ENCODE data around the gene IL5. TPM values are rescaled to one million over a fixed set of nuclear protein-coding genes. Genes with fewer than 3 reads are reported as not detected.
"Not testable (repeated sequence)": the region's sequence is repeated elsewhere in the genome, so short reads cannot be mapped to it uniquely, and the experiment has no call there.

The IL5 gene
- total RNA-seq, 4 donors from 2014 or later = not detected

GRCh38 chr5:132526974-132527564, 16.3 kb downstream of the IL5 start:
- in situ Hi-C loops (cut with MboI; ENCODE audit: low pct_ligation_motif_present in 1 of 4, low pct_unique_long_range_greater_than_20kb in 1 of 4, low sequenced_read_pairs in 3 of 4) (loop anchor here in 1 of 4 donors (25.0 kb wide), 1 partner anchor 265 kb away; the partner anchor contains the start of gene PDLIM4), intact Hi-C loops (cut with DNase I; ENCODE audit: low total_unique reads) (no loop called here)
- H3K4me3 ChIP-seq = no peak overlapping the region

GRCh38 chr5:132526290-132526973, 16.9 kb downstream of the IL5 start:
- intact Hi-C loops (cut with DNase I; ENCODE audit: low total_unique reads) = no loop called here
- no peak overlapping the region for H3K4me3 ChIP-seq

More at GRCh38 chr5:132526974-132527564, 16.3 kb downstream of the IL5 start:
- TF ChIP-seq POLR2A (IDR thresholded peaks at IDR 0.05) (no peak), CTCF (IDR thresholded peaks at IDR 0.05) (peak in 1 of 5 experiments; percentile 6)
- 64 to 100% methylated on average over 3 to 8 of the region's 8 CpGs for WGBS, 2 donors (ENCODE audit: low coverage in 1 of 2)
- Histone ChIP-seq H3K9me3 (no peaks in the 10 kb centered on the region), H3K27ac (no peak overlapping the region), H3K27me3 (no peaks in the 10 kb centered on the region), H3K36me3 (no peaks in the 10 kb centered on the region), H3K4me1 (peaks cover 0 to 7% (median 0%) of the 10 kb centered on the region in 4 donors)
- DNase-seq = no peak

GRCh38 chr5:132525299-132525724, 18.0 kb downstream of the IL5 start:
- H3K9me3 ChIP-seq = peaks cover 0 to 5% of the 10 kb centered on the region in 2 donors
- no peak overlapping the region for H3K27ac ChIP-seq
- H3K4me1 ChIP-seq = peaks cover 0 to 7% (median 0%) of the 10 kb centered on the region in 4 donors
- intact Hi-C loops (cut with DNase I; ENCODE audit: low total_unique reads) = no loop called here
- DNase-seq = no peak
- in situ Hi-C loops (cut with MboI; ENCODE audit: low pct_ligation_motif_present in 1 of 4, low pct_unique_long_range_greater_than_20kb in 1 of 4, low sequenced_read_pairs in 3 of 4) = loop anchor here in 1 of 4 donors (25.0 kb wide), 1 partner anchor 263 kb away; the partner anchor contains the start of gene PDLIM4
- no peak overlapping the region for H3K4me3 ChIP-seq
- TF ChIP-seq CTCF (IDR thresholded peaks at IDR 0.05) (no peak), POLR2AphosphoS5 (IDR thresholded peaks at IDR 0.05) (no peak), EP300 (IDR thresholded peaks at IDR 0.05; ENCODE audit: low read depth) (no peak), POLR2A (IDR thresholded peaks at IDR 0.05) (no peak)
- H3K36me3 ChIP-seq = no peaks in the 10 kb centered on the region
- H3K27me3 ChIP-seq = no peaks in the 10 kb centered on the region

More at GRCh38 chr5:132526290-132526973, 16.9 kb downstream of the IL5 start:
- DNase-seq = peak; percentile 17
- H3K27ac ChIP-seq = no peak overlapping the region
- no peaks in the 10 kb centered on the region for H3K27me3 ChIP-seq
- no peaks in the 10 kb centered on the region for H3K36me3 ChIP-seq
- no peak for TF ChIP-seq POLR2A (IDR thresholded peaks at IDR 0.05)
- no peak for TF ChIP-seq EP300 (IDR thresholded peaks at IDR 0.05; ENCODE audit: low read depth)
- peak; percentile 83 to 91 (median 88) for TF ChIP-seq CTCF (IDR thresholded peaks at IDR 0.05)
- in situ Hi-C loops (cut with MboI; ENCODE audit: low pct_ligation_motif_present in 1 of 4, low pct_unique_long_range_greater_than_20kb in 1 of 4, low sequenced_read_pairs in 3 of 4) = loop anchor here in 1 of 4 donors (25.0 kb wide), 1 partner anchor 264 kb away; the partner anchor contains the start of gene PDLIM4
- peaks cover 0 to 7% (median 0%) of the 10 kb centered on the region in 4 donors for H3K4me1 ChIP-seq
- WGBS, 2 donors (ENCODE audit: low coverage in 1 of 2) = 41% methylated on average over 11 of the region's 11 CpGs; no CpG with 5 or more reads in 1 of the 2 donors
- H3K9me3 ChIP-seq = peaks cover 0 to 2% of the 10 kb centered on the region in 2 donors

- H3K4me1 ChIP-seq; H3K27ac ChIP-seq; H3K27me3 ChIP-seq; H3K9me3 ChIP-seq; DNase-seq; H3K4me3 ChIP-seq; intact Hi-C loops (cut with DNase I; ENCODE audit: low total_unique reads); H3K36me3 ChIP-seq: not testable (repeated sequence)
- 50 to 85% methylated on average over 1 to 5 of the region's 5 CpGs for WGBS, 2 donors (ENCODE audit: low coverage in 1 of 2)
- in situ Hi-C loops (cut with MboI; ENCODE audit: low pct_ligation_motif_present in 1 of 4, low pct_unique_long_range_greater_than_20kb in 1 of 4, low sequenced_read_pairs in 3 of 4) = loop anchor here in 1 of 4 donors (25.0 kb wide), 1 partner anchor 263 kb away; the partner anchor contains the start of gene PDLIM4
Measured at GRCh38 chr5:132524877-132525276, 18.4 kb downstream of the IL5 start.

- 86% methylated on average over 1 of the region's 1 CpG; no CpG with 5 or more reads in 1 of the 2 donors for WGBS, 2 donors (ENCODE audit: low coverage in 1 of 2)
- H3K27ac ChIP-seq; DNase-seq; H3K27me3 ChIP-seq; in situ Hi-C loops (cut with MboI; ENCODE audit: low pct_ligation_motif_present in 1 of 4, low pct_unique_long_range_greater_than_20kb in 1 of 4, low sequenced_read_pairs in 3 of 4); intact Hi-C loops (cut with DNase I; ENCODE audit: low total_unique reads); H3K9me3 ChIP-seq; H3K4me3 ChIP-seq; H3K4me1 ChIP-seq; H3K36me3 ChIP-seq: not testable (repeated sequence)
Measured at GRCh38 chr5:132522067-132522466, 21.3 kb downstream of the IL5 start.

- H3K36me3 ChIP-seq; H3K4me3 ChIP-seq; in situ Hi-C loops (cut with MboI; ENCODE audit: low pct_ligation_motif_present in 1 of 4, low pct_unique_long_range_greater_than_20kb in 1 of 4, low sequenced_read_pairs in 3 of 4); H3K27ac ChIP-seq; H3K27me3 ChIP-seq; H3K9me3 ChIP-seq; DNase-seq; intact Hi-C loops (cut with DNase I; ENCODE audit: low total_unique reads); H3K4me1 ChIP-seq: not testable (repeated sequence)
- 94 to 95% methylated on average over 8 to 23 of the region's 25 CpGs for WGBS, 2 donors (ENCODE audit: low coverage in 1 of 2)
Measured at GRCh38 chr5:132513618-132514336, 29.5 kb downstream of the IL5 start.

All from transverse colon (tissue), 4 donors.